AG04449 (cell line): ENCODE measurements around the gene AFG3L2.
A peak's percentile ranks its signal among the peaks of the same experiment; 100 is the strongest.
"Not testable (repeated sequence)": the region's sequence is repeated elsewhere in the genome, so short reads cannot be mapped to it uniquely, and the experiment has no call there.

Experiments
- CTCF ChIA-PET: fragments of 350-600 bp; formaldehyde crosslinking; extraction: SDS; loops from one replicate; lab custom pipeline; 2021; ENCODE audit warnings: antibody characterized with exemption; lab: Yijun Ruan, JAX
- POLR2A ChIA-PET: fragments of 400-600, 350-600 bp; formaldehyde crosslinking; extraction: SDS; loops from one replicate; lab custom pipeline; 2020; ENCODE audit warnings: antibody characterized with exemption, inconsistent platforms; lab: Yijun Ruan, JAX
- DNase-seq: peaks from one replicate; pipeline ENCODE4 v3.0.0-alpha.2; 2010; ENCODE audit warnings: low read depth, low spot score
- H3K4me3 ChIP-seq: 2 replicates; pipeline ENCODE4 v1.5.1; 2011; ENCODE audit warnings: low read depth, mild to moderate bottlenecking, control low read depth, low read length
- TF ChIP-seq, protein P1 (sequence below): IDR thresholded peaks from one replicate; pipeline ENCODE4 v1.5.1; 2011; ENCODE audit warnings: mild to moderate bottlenecking, moderate library complexity, low read length, control low read depth, inconsistent platforms; ENCODE audit not compliant: insufficient read depth; ENCODE audit errors: missing control alignments

The AFG3L2 gene

GRCh38 chr18:12378198-12378558, 1.2 kb upstream of the AFG3L2 start:
- peak overlapping the region; percentile 67 for H3K4me3 ChIP-seq
- CTCF ChIA-PET = interaction anchor here (1.3 to 4.6 kb wide), 4 partner anchors 9 to 284 kb away, joined by 5 to 35 read pairs (median 5); no protein-coding TSS in a partner anchor
- not testable (repeated sequence) for DNase-seq
- POLR2A ChIA-PET = interaction anchor here (1.3 to 1.5 kb wide), 2 partner anchors 90 to 96 kb away, joined by 4 to 6 read pairs; no protein-coding TSS in a partner anchor

GRCh38 chr18:12377556-12378197, 650 bp upstream of the AFG3L2 start:
- CTCF ChIA-PET = interaction anchor here (0.8 to 4.6 kb wide), 10 partner anchors 9 to 285 kb away, joined by 3 to 35 read pairs (median 5); no protein-coding TSS in a partner anchor
- peak; percentile 88 for DNase-seq
- POLR2A ChIA-PET = interaction anchor here (0.6 to 1.6 kb wide), 12 partner anchors 9 to 530 kb away, joined by 3 to 8 read pairs (median 4); partner anchors contain the start of genes CEP76, PRELID3A and PSMG2
- peak overlapping the region; percentile 67 for H3K4me3 ChIP-seq
- TF ChIP-seq, protein P1, sequence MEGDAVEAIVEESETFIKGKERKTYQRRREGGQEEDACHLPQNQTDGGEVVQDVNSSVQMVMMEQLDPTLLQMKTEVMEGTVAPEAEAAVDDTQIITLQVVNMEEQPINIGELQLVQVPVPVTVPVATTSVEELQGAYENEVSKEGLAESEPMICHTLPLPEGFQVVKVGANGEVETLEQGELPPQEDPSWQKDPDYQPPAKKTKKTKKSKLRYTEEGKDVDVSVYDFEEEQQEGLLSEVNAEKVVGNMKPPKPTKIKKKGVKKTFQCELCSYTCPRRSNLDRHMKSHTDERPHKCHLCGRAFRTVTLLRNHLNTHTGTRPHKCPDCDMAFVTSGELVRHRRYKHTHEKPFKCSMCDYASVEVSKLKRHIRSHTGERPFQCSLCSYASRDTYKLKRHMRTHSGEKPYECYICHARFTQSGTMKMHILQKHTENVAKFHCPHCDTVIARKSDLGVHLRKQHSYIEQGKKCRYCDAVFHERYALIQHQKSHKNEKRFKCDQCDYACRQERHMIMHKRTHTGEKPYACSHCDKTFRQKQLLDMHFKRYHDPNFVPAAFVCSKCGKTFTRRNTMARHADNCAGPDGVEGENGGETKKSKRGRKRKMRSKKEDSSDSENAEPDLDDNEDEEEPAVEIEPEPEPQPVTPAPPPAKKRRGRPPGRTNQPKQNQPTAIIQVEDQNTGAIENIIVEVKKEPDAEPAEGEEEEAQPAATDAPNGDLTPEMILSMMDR = peak; percentile 36

GRCh38 chr18:12376034-12376753, 833 bp downstream of the AFG3L2 start:
- CTCF ChIA-PET = interaction anchor here (1.0 to 4.6 kb wide), 4 partner anchors 11 to 93 kb away, joined by 3 to 35 read pairs (median 6); no protein-coding TSS in a partner anchor
- TF ChIP-seq, protein P1 = no peak
- H3K4me3 ChIP-seq = peak overlapping the region; percentile 80
- POLR2A ChIA-PET = interaction anchor here (0.5 to 1.6 kb wide), 5 partner anchors 27 to 326 kb away, joined by 3 to 4 read pairs (median 3); partner anchors contain the start of genes CEP76 and PSMG2
- no peak for DNase-seq

DNA sequence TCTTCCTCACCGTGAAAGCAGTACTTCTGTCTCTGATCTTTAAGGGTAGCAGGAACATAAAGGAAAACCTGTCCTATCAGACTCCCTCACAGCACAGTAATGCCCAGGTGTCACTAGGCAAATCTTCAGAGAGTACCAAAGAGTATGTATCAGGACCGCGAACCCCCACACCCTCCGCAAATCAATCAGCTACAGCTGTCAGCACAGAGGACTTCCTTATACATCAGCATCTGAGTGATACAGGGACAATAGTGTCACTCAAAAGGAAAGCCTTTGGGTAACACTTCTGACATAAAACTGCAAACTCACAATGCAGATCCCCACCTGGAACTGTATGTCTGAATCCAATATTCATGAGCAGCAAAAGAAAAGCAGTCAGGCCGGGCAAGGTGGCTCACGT, 2.6 kb downstream of the AFG3L2 start:
- POLR2A ChIA-PET = no interaction called here
- CTCF ChIA-PET = interaction anchor here (4.6 kb wide), 1 partner anchor 18 kb away, joined by 35 read pairs; no protein-coding TSS in a partner anchor
- TF ChIP-seq, protein P1 = no peak
- H3K4me3 ChIP-seq = no peak overlapping the region
- DNase-seq = no peak

DNA sequence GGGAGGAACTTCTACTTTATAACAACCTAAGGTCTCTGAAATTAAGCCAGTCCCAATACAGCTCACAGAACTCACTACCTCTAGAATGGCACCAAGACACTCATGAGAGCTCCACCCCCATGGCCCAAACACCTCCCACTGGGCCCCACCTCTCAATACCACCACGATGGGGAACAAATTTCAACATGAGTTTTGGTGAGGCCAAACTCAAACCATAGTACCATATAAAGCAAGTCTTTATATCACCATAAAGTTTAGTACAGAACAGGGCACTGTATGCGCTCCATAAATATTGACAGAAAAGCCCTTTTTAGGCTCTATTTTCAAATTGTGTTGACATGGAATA, 3.3 kb downstream of the AFG3L2 start:
- CTCF ChIA-PET = interaction anchor here (2.1 kb wide), 1 partner anchor 18 kb away, joined by 6 read pairs; no protein-coding TSS in a partner anchor
- no peak for DNase-seq
- POLR2A ChIA-PET = no interaction called here
- TF ChIP-seq, protein P1 = no peak
- H3K4me3 ChIP-seq = no peak overlapping the region

DNA sequence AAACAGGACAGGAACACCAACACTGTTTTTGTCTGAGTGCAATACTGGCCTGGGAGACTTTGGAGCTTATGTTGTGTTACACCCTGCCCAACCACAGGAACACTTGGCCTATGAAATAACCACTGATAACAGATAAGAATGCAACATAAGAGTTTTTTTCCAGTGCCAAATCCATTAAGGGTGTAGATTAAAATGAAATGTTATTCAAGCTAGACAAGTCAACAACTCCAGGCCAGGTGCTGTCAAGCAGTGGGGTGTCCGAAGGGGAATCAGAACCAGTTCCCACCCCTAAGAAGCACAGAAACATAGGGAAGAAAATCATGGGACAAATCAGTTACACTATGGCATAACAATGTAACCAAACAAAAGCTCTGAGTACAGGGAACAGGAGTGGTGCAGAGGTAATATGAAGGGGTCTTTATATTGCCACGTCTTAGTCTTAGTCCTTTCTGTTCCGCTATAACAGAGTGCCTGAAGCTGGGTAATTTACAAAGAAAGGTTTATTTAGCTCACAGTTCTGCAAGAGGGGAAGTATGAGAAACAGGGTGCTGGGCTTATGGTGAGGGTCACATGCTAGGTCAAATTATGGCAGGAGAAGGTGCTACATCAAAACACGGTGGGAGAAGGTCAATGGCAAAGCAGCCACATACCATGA, 3.8 kb downstream of the AFG3L2 start:
- no peak overlapping the region for H3K4me3 ChIP-seq
- CTCF ChIA-PET = interaction anchor here (2.1 kb wide), 1 partner anchor 19 kb away, joined by 6 read pairs; no protein-coding TSS in a partner anchor
- no peak for DNase-seq
- TF ChIP-seq, protein P1 = no peak
- POLR2A ChIA-PET = no interaction called here
